Gastrocnemius medialis (tissue), 4 donors: Measurements from ENCODE around the gene TMEM108. TPM values are rescaled to one million over a fixed set of nuclear protein-coding genes. Genes with fewer than 3 reads are reported as not detected.

Experiments used
- ATAC-seq, 2 donors: fragments of 150-250 bp; one replicate each; pipeline ENCODE4 v1.9.1; 2016
- DNase-seq, 2 donors: peaks; one replicate each; pipeline ENCODE4 v3.0.0-alpha.2; 2019
- H3K27ac ChIP-seq, 4 donors: fragments of 200-600 bp; sonication (generic); 1 replicate in 1 of 4; 2 replicates in 3 of 4; pipeline ENCODE4 v1.5.1; 2016 to 2018; ENCODE audit warnings: mild to moderate bottlenecking in 2 of 4, moderate library complexity in 1 of 4
- H3K27me3 ChIP-seq, 3 donors: fragments of 200-600 bp; sonication (generic) in 2 of 3; 1 replicate in 1 of 3; 2 replicates in 2 of 3; pipeline versions ENCODE4 v1.5.1 to v1.6.0; 2016 to 2019; ENCODE audit warnings: mild to moderate bottlenecking in 1 of 3, moderate library complexity in 1 of 3
- H3K36me3 ChIP-seq, 2 donors: fragments of 200-600 bp; sonication (generic) in 1 of 2; one replicate each; pipeline ENCODE4 v1.5.1; 2017 to 2018
- H3K4me1 ChIP-seq, 2 donors: fragments of 200-600 bp; sonication (generic) in 1 of 2; one replicate each; pipeline ENCODE4 v1.5.1; 2016 to 2017; ENCODE audit warnings: mild to moderate bottlenecking in 2 of 2
- H3K4me3 ChIP-seq, 4 donors: fragments of 200-600 bp; sonication (generic) in 3 of 4; 1 replicate in 1 of 4; 2 replicates in 3 of 4; pipeline ENCODE4 v1.5.1; 2016 to 2019; ENCODE audit warnings: mild to moderate bottlenecking in 2 of 4
- H3K9me3 ChIP-seq, 3 donors: fragments of 200-600 bp; sonication (generic) in 2 of 3; 1 replicate in 1 of 3; 2 replicates in 2 of 3; pipeline ENCODE4 v1.5.1; 2016 to 2019
- CTCF ChIP-seq, 5 experiments: fragments of 450-650 bp in 3 of 5; fragments of 200-600 bp in 2 of 5; sonication (generic) in 2 of 5; IDR thresholded peaks in 4 of 5; conservative IDR thresholded peaks in 1 of 5; 1 replicate in 4 of 5; 2 replicates in 1 of 5; pipeline ENCODE4 v1.5.1; 2016 to 2019; ENCODE audit warnings: antibody characterized with exemption in 5 of 5, mild to moderate bottlenecking in 3 of 5, moderate library complexity in 3 of 5
- POLR2A ChIP-seq, 2 donors: fragments of 450-650 bp; IDR thresholded peaks; one replicate each; pipeline ENCODE4 v1.6.1; 2017; ENCODE audit warnings: antibody characterized with exemption in 2 of 2, mild to moderate bottlenecking in 2 of 2, moderate library complexity in 2 of 2
- in situ Hi-C, 4 donors: fragments of 200-750 bp; cut with MboI; loops; one replicate each; pipeline versions ENCODE4 v1.15.0 to v1.8.0; 2017; ENCODE audit warnings: low sequenced_read_pairs in 4 of 4
- intact Hi-C: fragments of 100-400 bp; cut with DNase I; formaldehyde crosslinking; loops from one replicate; pipeline ENCODE4 v1.15.1; 2023; ENCODE audit warnings: low total_unique reads
- total RNA-seq, 4 donors: library from RNA; depleted of rRNA; stranded (reverse); fragments of >200 nt; gene quantifications; one replicate each; pipeline versions ENCODE4 v1.1.0 to v1.2.3, GENCODE V29; 2016

TMEM108 gene
- total RNA-seq, 4 donors from 2014 or later: 1.1 to 3.7 (median 2.4) TPM

- TF ChIP-seq POLR2A (IDR thresholded peaks at IDR 0.05): no peak
- no peak for TF ChIP-seq CTCF (IDR thresholded peaks at IDR 0.05 in 4 of 5, conservative IDR thresholded peaks at IDR 0.05 in 1 of 5)
- DNase-seq (no peak), ATAC-seq (no peak)
- H3K36me3 ChIP-seq: no peaks in the 10 kb centered on the region
- no peaks in the 10 kb centered on the region for H3K27me3 ChIP-seq
- H3K27ac ChIP-seq: no peak overlapping the region
- in situ Hi-C loops (no loop called here), intact Hi-C loops (no loop called here)
- H3K9me3 ChIP-seq: no peaks in the 10 kb centered on the region
- no peaks in the 10 kb centered on the region for H3K4me1 ChIP-seq
- H3K4me3 ChIP-seq: no peak overlapping the region
Observed at GRCh38 chr3:133123636-133124035, 85.4 kb downstream of the TMEM108 start.

GRCh38 chr3:133124511-133124910 lies 86.3 kb downstream of the TMEM108 start:
- in situ Hi-C loops: no loop called here
- Histone ChIP-seq H3K9me3 (no peaks in the 10 kb centered on the region), H3K4me1 (no peaks in the 10 kb centered on the region), H3K36me3 (no peaks in the 10 kb centered on the region), H3K27ac (no peak overlapping the region), H3K27me3 (no peaks in the 10 kb centered on the region), H3K4me3 (no peak overlapping the region)
- ATAC-seq: no peak
- DNase-seq: no peak
- intact Hi-C loops: no loop called here
- no peak for TF ChIP-seq POLR2A (IDR thresholded peaks at IDR 0.05)
- no peak for TF ChIP-seq CTCF (IDR thresholded peaks at IDR 0.05 in 4 of 5, conservative IDR thresholded peaks at IDR 0.05 in 1 of 5)

- Histone ChIP-seq H3K27ac (no peak overlapping the region), H3K4me1 (no peaks in the 10 kb centered on the region), H3K9me3 (no peaks in the 10 kb centered on the region), H3K36me3 (no peaks in the 10 kb centered on the region), H3K27me3 (no peaks in the 10 kb centered on the region), H3K4me3 (no peak overlapping the region)
- TF ChIP-seq CTCF (IDR thresholded peaks at IDR 0.05 in 4 of 5, conservative IDR thresholded peaks at IDR 0.05 in 1 of 5) (no peak), POLR2A (IDR thresholded peaks at IDR 0.05) (no peak)
- intact Hi-C loops: no loop called here
- in situ Hi-C loops: no loop called here
- DNase-seq (no peak), ATAC-seq (no peak)
Observed at GRCh38 chr3:133125171-133125570, 87.0 kb downstream of the TMEM108 start.

- Histone ChIP-seq H3K36me3 (no peaks in the 10 kb centered on the region), H3K27me3 (no peaks in the 10 kb centered on the region), H3K9me3 (no peaks in the 10 kb centered on the region), H3K27ac (no peak overlapping the region), H3K4me1 (no peaks in the 10 kb centered on the region), H3K4me3 (no peak overlapping the region)
- ATAC-seq (no peak), DNase-seq (no peak)
- TF ChIP-seq POLR2A (IDR thresholded peaks at IDR 0.05): no peak
- no peak for TF ChIP-seq CTCF (IDR thresholded peaks at IDR 0.05 in 4 of 5, conservative IDR thresholded peaks at IDR 0.05 in 1 of 5)
- intact Hi-C loops (no loop called here), in situ Hi-C loops (no loop called here)
Observed at GRCh38 chr3:133125802-133126201, 87.6 kb downstream of the TMEM108 start.

GRCh38 chr3:133127381-133127780 lies 89.2 kb downstream of the TMEM108 start:
- Histone ChIP-seq H3K4me1 (no peaks in the 10 kb centered on the region), H3K36me3 (no peaks in the 10 kb centered on the region), H3K27ac (no peak overlapping the region), H3K27me3 (no peaks in the 10 kb centered on the region), H3K9me3 (no peaks in the 10 kb centered on the region), H3K4me3 (no peak overlapping the region)
- DNase-seq (no peak), ATAC-seq (no peak)
- intact Hi-C loops: no loop called here
- no peak for TF ChIP-seq POLR2A (IDR thresholded peaks at IDR 0.05)
- TF ChIP-seq CTCF (IDR thresholded peaks at IDR 0.05 in 4 of 5, conservative IDR thresholded peaks at IDR 0.05 in 1 of 5): no peak
- in situ Hi-C loops: no loop called here
